ENCODE data around the gene CSTA. TPM values are rescaled to one million over a fixed set of nuclear protein-coding genes. Genes with fewer than 3 reads are reported as not detected.

Gene CSTA
- total and polyA plus RNA-seq, 2 of the 13 experiments (the other 11 are each of a cell fraction or from before 2014, with no cell fraction given): 3.9 to 11.0 TPM

DNA sequence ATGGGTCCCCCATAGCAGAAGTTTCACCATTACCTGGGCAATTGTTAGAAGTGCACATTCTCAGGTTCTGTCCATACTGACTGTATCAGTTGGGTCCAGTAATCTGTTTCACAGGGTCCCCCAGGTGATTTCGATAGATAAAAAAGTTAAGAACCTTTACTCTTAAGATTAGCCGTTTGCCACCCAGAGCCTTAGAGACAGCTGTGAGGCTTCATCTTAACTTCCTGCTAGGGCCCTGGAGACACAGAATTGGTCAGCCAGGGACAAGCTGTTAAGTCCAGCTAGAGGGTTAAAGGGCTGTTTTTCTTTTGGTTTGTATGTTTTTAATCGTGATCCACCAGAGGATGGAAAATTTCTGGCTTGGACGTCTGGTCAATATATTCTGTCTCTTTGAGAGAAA lies 65.6 kb downstream of the CSTA start (continued):
- TF ChIP-seq, protein P1, sequence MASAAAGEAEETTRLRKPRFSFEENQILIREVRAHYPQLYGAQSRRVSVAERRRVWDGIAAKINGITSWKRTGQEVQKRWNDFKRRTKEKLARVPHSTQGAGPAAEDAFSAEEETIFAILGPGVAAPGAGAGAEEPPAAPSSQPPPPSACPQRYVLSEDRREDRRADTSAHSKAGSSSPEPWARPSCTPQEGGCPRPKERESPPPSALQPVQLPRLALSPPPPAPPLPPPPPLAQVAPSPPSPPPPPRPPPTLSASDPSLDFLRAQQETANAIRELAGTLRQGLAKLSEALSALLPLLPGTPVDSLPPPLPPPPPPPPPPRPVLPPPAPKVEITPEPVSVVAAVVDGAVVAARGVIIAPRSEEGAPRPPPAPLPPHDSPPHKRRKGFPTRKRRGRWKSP (CRISPR knock-in tag; IDR thresholded peaks at IDR 0.05): no peak
- TF ChIP-seq GPN1 (CRISPR knock-in tag; IDR thresholded peaks at IDR 0.05; ENCODE audit: borderline replicate concordance): no peak

Other genes starting within 250 kb of the CSTA start
- gene CASR, start 141.6 kb upstream of the CSTA start, total RNA-seq (2016; rRNA removed; fragmentation: Illumina TruSeq; extraction: Trizol): not detected in 2 replicates
- gene CASR, start 141.6 kb upstream of the CSTA start, polyA plus RNA-seq (2011; rRNA removed): not detected in 2 replicates
- 152 and 233 TPM in 2 replicates for gene MIX23, start 58.0 kb downstream of the CSTA start, total RNA-seq (2016; rRNA removed; fragmentation: Illumina TruSeq; extraction: Trizol)
- 16.2 and 20.0 TPM in 2 replicates for gene MIX23, start 58.0 kb downstream of the CSTA start, polyA plus RNA-seq (2011; rRNA removed)
- gene FAM162A, start 58.9 kb downstream of the CSTA start, total RNA-seq (2016; rRNA removed; fragmentation: Illumina TruSeq; extraction: Trizol): 115 and 131 TPM in 2 replicates
- 141 and 155 TPM in 2 replicates for gene FAM162A, start 58.9 kb downstream of the CSTA start, polyA plus RNA-seq (2011; rRNA removed)
- 3.6 and 4.5 TPM in 2 replicates for gene WDR5B, start 90.8 kb downstream of the CSTA start, total RNA-seq (2016; rRNA removed; fragmentation: Illumina TruSeq; extraction: Trizol)
- 2.2 and 2.5 TPM in 2 replicates for gene WDR5B, start 90.8 kb downstream of the CSTA start, polyA plus RNA-seq (2011; rRNA removed)
- gene KPNA1, start 189.7 kb downstream of the CSTA start, total RNA-seq (2016; rRNA removed; fragmentation: Illumina TruSeq; extraction: Trizol): 30.0 and 49.7 TPM in 2 replicates
- 14.7 and 15.4 TPM in 2 replicates for gene KPNA1, start 189.7 kb downstream of the CSTA start, polyA plus RNA-seq (2011; rRNA removed)
- gene PARP9, start 239.1 kb downstream of the CSTA start, total RNA-seq (2016; rRNA removed; fragmentation: Illumina TruSeq; extraction: Trizol): 10.6 and 12.5 TPM in 2 replicates
- gene PARP9, start 239.1 kb downstream of the CSTA start, polyA plus RNA-seq (2011; rRNA removed): 6.5 and 7.0 TPM in 2 replicates
- 10.9 and 19.2 TPM in 2 replicates for gene DTX3L, start 239.1 kb downstream of the CSTA start, total RNA-seq (2016; rRNA removed; fragmentation: Illumina TruSeq; extraction: Trizol)
- 2.5 and 3.2 TPM in 2 replicates for gene DTX3L, start 239.1 kb downstream of the CSTA start, polyA plus RNA-seq (2011; rRNA removed)

Data from HepG2 (cell line).